GM21576 (cell line): ENCODE data around the gene MKRN2.

Source experiments
- ATAC-seq: cut with Tn5 transposase; IDR thresholded peaks from one replicate; pipeline ENCODE4 v1.9.1; 2021; ENCODE audit warnings: mild to moderate bottlenecking, moderate library complexity; ENCODE audit not compliant: unreplicated experiment

The MKRN2 gene

GRCh38 chr3:12549971-12550760 is 6.7 kb upstream of the MKRN2 start:
- no peak for ATAC-seq

GRCh38 chr3:12553921-12554391 is 2.9 kb upstream of the MKRN2 start:
- ATAC-seq, result no peak

GRCh38 chr3:12556314-12556689 is 585 bp upstream of the MKRN2 start:
- ATAC-seq, result no peak

GRCh38 chr3:12557473-12558100 is 700 bp downstream of the MKRN2 start:
- ATAC-seq, result no peak

- no peak for ATAC-seq
These were observed 1.8 kb downstream of the MKRN2 start for GRCh38 chr3:12558706-12559105.

- no peak for ATAC-seq
These were observed 2.6 kb downstream of the MKRN2 start for GRCh38 chr3:12559520-12559919.

- ATAC-seq, result peak; percentile 59
These were observed 3.8 kb downstream of the MKRN2 start for GRCh38 chr3:12560505-12561190.

GRCh38 chr3:12561397-12561796 is 4.5 kb downstream of the MKRN2 start:
- no peak for ATAC-seq

- ATAC-seq, result no peak
These were observed 5.6 kb downstream of the MKRN2 start for GRCh38 chr3:12562451-12562850.

GRCh38 chr3:12566976-12567375 is 10.1 kb downstream of the MKRN2 start:
- ATAC-seq, result no peak

- no peak for ATAC-seq
These were observed 11.9 kb downstream of the MKRN2 start for GRCh38 chr3:12568747-12569146.

GRCh38 chr3:12569836-12570235 is 12.9 kb downstream of the MKRN2 start:
- no peak for ATAC-seq

- ATAC-seq, result no peak
These were observed 15.1 kb downstream of the MKRN2 start for GRCh38 chr3:12571986-12572385.

GRCh38 chr3:12574131-12574530 is 17.2 kb downstream of the MKRN2 start:
- ATAC-seq, result no peak

GRCh38 chr3:12574661-12575060 is 17.8 kb downstream of the MKRN2 start:
- ATAC-seq, result no peak

GRCh38 chr3:12577379-12577778 is 20.5 kb downstream of the MKRN2 start:
- ATAC-seq, result no peak

- ATAC-seq, result no peak
These were observed 21.9 kb downstream of the MKRN2 start for GRCh38 chr3:12578742-12579141.

GRCh38 chr3:12579456-12579855 is 22.6 kb downstream of the MKRN2 start:
- ATAC-seq, result no peak

- ATAC-seq, result no peak
These were observed 23.0 kb downstream of the MKRN2 start for GRCh38 chr3:12579905-12580304.

- ATAC-seq, result no peak
These were observed 25.8 kb downstream of the MKRN2 start for GRCh38 chr3:12582730-12583129.

- no peak for ATAC-seq
These were observed 26.4 kb downstream of the MKRN2 start for GRCh38 chr3:12583280-12583679.

GRCh38 chr3:12584083-12584482 is 27.2 kb downstream of the MKRN2 start:
- no peak for ATAC-seq
